Parathyroid adenoma (tissue), 2 donors: ENCODE measurements around the gene RBM25.
"Not testable (repeated sequence)": the region's sequence is repeated elsewhere in the genome, so short reads cannot be mapped to it uniquely, and the experiment has no call there.

Experiments used
- H2AFZ ChIP-seq: fragments of 300-600 bp; sonication (generic); one replicate; pipeline ENCODE4 v1.7.0; 2017; ENCODE audit warnings: antibody characterized with exemption, mild to moderate bottlenecking
- H3K27ac ChIP-seq: fragments of 300-600 bp; sonication (generic); one replicate; pipeline ENCODE4 v1.7.0; 2017
- H3K27me3 ChIP-seq: fragments of 300-600 bp; sonication (generic); one replicate; pipeline ENCODE4 v1.7.0; 2017; ENCODE audit warnings: low read length; ENCODE audit not compliant: control insufficient read depth, insufficient read depth
- H3K36me3 ChIP-seq: fragments of 300-600 bp; sonication (generic); one replicate; pipeline ENCODE4 v1.7.0; 2017; ENCODE audit warnings: low read length; ENCODE audit not compliant: control insufficient read depth, insufficient read depth
- H3K4me1 ChIP-seq: fragments of 300-600 bp; sonication (generic); one replicate; pipeline ENCODE4 v1.7.0; 2017; ENCODE audit warnings: control low read depth
- H3K4me2 ChIP-seq: fragments of 300-600 bp; sonication (generic); one replicate; pipeline ENCODE4 v1.7.0; 2017; ENCODE audit warnings: low read length
- H3K4me3 ChIP-seq: fragments of 300-600 bp; sonication (generic); one replicate; pipeline ENCODE4 v1.7.0; 2017; ENCODE audit warnings: low read depth, low read length
- H3K79me2 ChIP-seq: fragments of 300-600 bp; sonication (generic); one replicate; pipeline ENCODE4 v1.7.0; 2017; ENCODE audit warnings: control low read depth
- H3K9ac ChIP-seq: fragments of 300-600 bp; sonication (generic); one replicate; pipeline ENCODE4 v1.7.0; 2017; ENCODE audit warnings: mild to moderate bottlenecking
- H3K9me3 ChIP-seq: fragments of 300-600 bp; sonication (generic); one replicate; pipeline ENCODE4 v1.7.0; 2017; ENCODE audit warnings: low read length; ENCODE audit not compliant: control insufficient read depth
- CTCF ChIP-seq: fragments of 300-600 bp; sonication (generic); IDR thresholded peaks from one replicate; pipeline ENCODE4 v1.7.0; 2017; ENCODE audit warnings: antibody characterized with exemption, mild to moderate bottlenecking
- donor health status: primary hyperparathyroidism.

The RBM25 gene

DNA sequence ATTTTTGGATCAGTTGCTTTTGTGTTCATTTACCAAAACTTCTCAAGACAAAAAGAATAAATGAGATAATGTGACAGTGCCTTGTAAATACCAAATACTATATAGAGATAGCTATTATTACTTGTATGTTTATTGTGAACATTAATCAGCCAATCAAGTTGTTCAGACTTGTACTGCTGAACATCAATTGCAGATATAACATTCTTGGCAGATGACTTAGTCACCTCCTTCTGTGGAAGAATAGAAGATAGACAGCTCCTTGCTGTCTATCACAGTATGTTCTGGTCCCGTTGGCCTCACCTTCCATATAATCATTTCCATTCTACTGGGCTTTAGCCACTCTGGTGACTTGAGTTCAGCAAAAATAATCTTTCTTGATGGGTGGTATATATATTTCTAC lies 108.1 kb downstream of the RBM25 start:
- no peaks in the 10 kb centered on the region for H3K36me3 ChIP-seq
- H3K27me3 ChIP-seq: no peaks in the 10 kb centered on the region
- no peak overlapping the region for H3K27ac ChIP-seq
- no peak overlapping the region for H3K4me3 ChIP-seq
- H3K9ac ChIP-seq: no peak overlapping the region
- H3K9me3 ChIP-seq: no peaks in the 10 kb centered on the region
- no peak for TF ChIP-seq CTCF
- no peak overlapping the region for H3K4me2 ChIP-seq
- H3K4me1 ChIP-seq: no peaks in the 10 kb centered on the region
- H2AFZ ChIP-seq: no peak overlapping the region
- peaks cover 2% of the 10 kb centered on the region for H3K79me2 ChIP-seq

GRCh38 chr14:73167727-73168126 lies 109.4 kb downstream of the RBM25 start:
- no peak overlapping the region for H2AFZ ChIP-seq
- H3K79me2 ChIP-seq: peaks cover 2% of the 10 kb centered on the region
- no peaks in the 10 kb centered on the region for H3K4me1 ChIP-seq
- H3K27ac ChIP-seq: no peak overlapping the region
- no peak overlapping the region for H3K9ac ChIP-seq
- no peaks in the 10 kb centered on the region for H3K36me3 ChIP-seq
- no peak overlapping the region for H3K4me3 ChIP-seq
- H3K4me2 ChIP-seq: no peak overlapping the region
- no peak for TF ChIP-seq CTCF
- no peaks in the 10 kb centered on the region for H3K27me3 ChIP-seq
- no peaks in the 10 kb centered on the region for H3K9me3 ChIP-seq

DNA sequence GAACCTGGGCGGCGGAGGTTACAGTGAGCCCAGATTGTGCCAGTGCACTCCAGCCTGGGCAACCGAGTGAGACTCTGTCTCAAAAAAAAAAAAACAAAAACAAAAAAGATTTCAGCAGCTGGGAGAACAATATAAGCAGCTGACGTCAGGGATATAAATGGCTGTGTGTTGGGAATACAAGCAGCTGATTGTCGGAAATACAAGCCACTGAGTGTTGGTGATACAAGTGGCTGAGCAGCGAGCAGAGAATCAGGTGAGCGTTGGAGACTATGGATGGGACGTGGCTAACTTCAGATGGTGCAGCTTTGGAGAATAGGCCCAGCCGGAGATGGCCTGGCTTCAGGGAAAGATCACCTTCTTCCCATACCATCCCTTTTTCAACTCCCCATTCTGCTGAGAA lies 109.9 kb downstream of the RBM25 start:
- H3K4me3 ChIP-seq: no peak overlapping the region
- peaks cover 2% of the 10 kb centered on the region for H3K79me2 ChIP-seq
- no peak overlapping the region for H3K4me2 ChIP-seq
- TF ChIP-seq CTCF: no peak
- H3K9me3 ChIP-seq: no peaks in the 10 kb centered on the region
- H3K27me3 ChIP-seq: no peaks in the 10 kb centered on the region
- no peaks in the 10 kb centered on the region for H3K36me3 ChIP-seq
- H3K27ac ChIP-seq: no peak overlapping the region
- no peak overlapping the region for H3K9ac ChIP-seq
- H2AFZ ChIP-seq: no peak overlapping the region
- H3K4me1 ChIP-seq: no peaks in the 10 kb centered on the region

DNA sequence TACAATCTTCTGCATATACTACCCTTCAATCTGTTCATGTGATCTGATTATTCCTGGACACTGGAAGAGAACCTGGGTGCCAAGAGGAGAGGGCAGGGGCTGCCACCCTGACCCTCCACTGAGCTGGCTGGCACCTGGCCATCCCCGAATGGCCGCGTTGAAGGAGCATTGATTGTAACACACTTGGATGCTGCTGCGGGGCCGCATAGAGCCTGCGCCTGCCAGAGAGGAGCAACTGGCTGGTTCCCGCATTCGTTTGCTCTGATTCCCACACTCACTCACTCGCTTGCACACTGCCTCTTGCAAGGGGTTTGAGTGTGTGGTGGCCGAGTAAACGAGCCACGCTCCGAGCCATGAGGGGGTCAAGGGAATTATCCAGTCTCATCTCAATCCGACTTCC lies 110.4 kb downstream of the RBM25 start:
- no peak overlapping the region for H2AFZ ChIP-seq
- no peaks in the 10 kb centered on the region for H3K36me3 ChIP-seq
- peaks cover 2% of the 10 kb centered on the region for H3K79me2 ChIP-seq
- no peaks in the 10 kb centered on the region for H3K9me3 ChIP-seq
- H3K4me2 ChIP-seq: no peak overlapping the region
- H3K4me3 ChIP-seq: no peak overlapping the region
- no peak overlapping the region for H3K9ac ChIP-seq
- H3K27ac ChIP-seq: no peak overlapping the region
- TF ChIP-seq CTCF: no peak
- no peaks in the 10 kb centered on the region for H3K4me1 ChIP-seq
- H3K27me3 ChIP-seq: no peaks in the 10 kb centered on the region

- not testable (repeated sequence) for H3K36me3 ChIP-seq, H3K4me2 ChIP-seq, H3K4me1 ChIP-seq, H3K9ac ChIP-seq, H3K9me3 ChIP-seq, H3K4me3 ChIP-seq, H3K27ac ChIP-seq, H2AFZ ChIP-seq, H3K79me2 ChIP-seq, H3K27me3 ChIP-seq
These were observed 111.5 kb downstream of the RBM25 start for GRCh38 chr14:73169855-73170254.
